ENCODE data around the gene PRKAG2. TPM values are rescaled to one million over a fixed set of nuclear protein-coding genes. Genes with fewer than 3 reads are reported as not detected.

Gene PRKAG2
- total and polyA plus RNA-seq, 2 of the 8 experiments (the other 6 are each of a cell fraction or from before 2014, with no cell fraction given): 7.5 to 18.1 TPM

- POLR2A ChIA-PET (ENCODE audit: partially characterized antibody): no interaction called here
- no peak overlapping the region for H3K4me2 ChIP-seq (ENCODE audit: insufficient read depth in 1 of 2, low read depth in 2 of 2, low read length in 2 of 2)
- WGBS, 2 experiments (ENCODE audit: extremely low coverage in 1 of 2, insufficient coverage in 1 of 2, insufficient read length in 1 of 2, insufficient replicate concordance in 2 of 2, low coverage in 1 of 2, low lambda C conversion rate in 2 of 2, missing lambda C conversion rate in 1 of 2): 88% methylated on average over 9 of the region's 9 CpGs; no CpG with 5 or more reads in 1 of the 2 experiments
Observed at GRCh38 chr7:151673216-151673615, 203.7 kb downstream of the PRKAG2 start.

More at GRCh38 chr7:151673216-151673615, 203.7 kb downstream of the PRKAG2 start:
- Histone ChIP-seq H2BK5ac (ENCODE audit: low read depth, low read length) (no peak overlapping the region), H2BK20ac (ENCODE audit: low read length) (no peak overlapping the region), H2AFZ (ENCODE audit: low read length) (no peak overlapping the region), H4K5ac (ENCODE audit: insufficient read length, low read depth, low read length) (no peak overlapping the region), H3K23ac (ENCODE audit: insufficient read length) (no peak overlapping the region), H4K20me1 (replicated peaks in 1 of 2; ENCODE audit: control insufficient read depth in 1 of 2, insufficient read depth in 2 of 2, low read length in 2 of 2) (no peaks in the 10 kb centered on the region), H3K79me2 (ENCODE audit: control insufficient read depth in 1 of 2, insufficient read depth in 2 of 2, low read length in 2 of 2) (no peaks in the 10 kb centered on the region), H3K4me1 (replicated peaks in 1 of 4; ENCODE audit: control insufficient read depth in 3 of 4, insufficient read depth in 4 of 4, low read length in 3 of 4) (peaks cover 0 to 6% (median 2%) of the 10 kb centered on the region in 4 experiments; a peak in 3 of 7 replicates), H3K14ac (ENCODE audit: insufficient read length) (no peak overlapping the region), H3K18ac (ENCODE audit: extremely low read depth, low read length) (no peak overlapping the region), H3K27ac (ENCODE audit: low read depth, low read length) (no peak overlapping the region), H2BK15ac (ENCODE audit: low read length) (peak overlapping the region; percentile 72; the same call in 1 of the 2 replicates), H3K36me3 (ENCODE audit: control insufficient read depth in 2 of 4, insufficient read depth in 4 of 4, low read length in 3 of 4) (no peaks in the 10 kb centered on the region), H4K8ac (ENCODE audit: extremely low read depth, insufficient read depth, low read length) (no peak overlapping the region), H3K23me2 (ENCODE audit: low read depth, low read length) (no peaks in the 10 kb centered on the region), H4K91ac (replicated peaks; ENCODE audit: insufficient read length, low read length) (no peak overlapping the region), H3K9ac (replicated peaks in 1 of 4; ENCODE audit: extremely low read depth in 1 of 4, low read depth in 3 of 4, low read length in 3 of 4) (no peak overlapping the region), H3K4me3 (ENCODE audit: extremely low read depth in 1 of 4, insufficient read depth in 2 of 4, low read depth in 3 of 4, low read length in 4 of 4) (no peak overlapping the region), H3K4ac (replicated peaks; ENCODE audit: insufficient read length, low read depth, low read length) (no peak overlapping the region), H3K79me1 (ENCODE audit: low read depth, low read length) (no peaks in the 10 kb centered on the region), H2BK120ac (replicated peaks; ENCODE audit: low read depth, low read length) (no peak overlapping the region), H3K9me3 (ENCODE audit: insufficient read depth in 2 of 2, low read depth in 1 of 2, low read length in 1 of 2) (no peaks in the 10 kb centered on the region), H2AK5ac (ENCODE audit: low read depth, low read length) (0 out of 2 replicates have a peak overlapping the region, but pooled peaks have one; percentile 13), H3K27me3 (replicated peaks in 1 of 4; ENCODE audit: control insufficient read depth in 3 of 4, extremely low read depth in 1 of 4, insufficient read depth in 3 of 4, low read length in 3 of 4) (no peaks in the 10 kb centered on the region), H2BK12ac (ENCODE audit: low read depth, low read length) (0 out of 2 replicates have a peak overlapping the region, but pooled peaks have one; percentile 60), H3K56ac (replicated peaks; ENCODE audit: insufficient read length, low read depth, low read length) (no peak overlapping the region)
- CTCF ChIA-PET (ENCODE audit: partially characterized antibody): interaction anchor here (0.8 to 1.2 kb wide), 3 partner anchors 11 to 25 kb away, joined by 3 to 4 read pairs (median 3); no protein-coding TSS in a partner anchor
- FAIRE-seq (no peak), DNase-seq (ENCODE audit: low read depth in 1 of 2, low spot score in 2 of 2) (no peak)
- TF ChIP-seq CBX5 (IDR thresholded peaks at IDR 0.05; ENCODE audit: low read depth, low read length) (no peak), TBP (IDR thresholded peaks at IDR 0.05; ENCODE audit: low read depth, low read length) (no peak), KDM1A (IDR thresholded peaks at IDR 0.05; ENCODE audit: borderline replicate concordance, low read length) (no peak), SP2 (IDR thresholded peaks at IDR 0.05; ENCODE audit: low read length) (no peak), JUN (IDR thresholded peaks at IDR 0.05; ENCODE audit: low read depth, low read length) (no peak)

Measured in H1 (cell line).